DND-41 (cell line): ENCODE measurements around the gene CACUL1.
"Not testable (repeated sequence)": the region's sequence is repeated elsewhere in the genome, so short reads cannot be mapped to it uniquely, and the experiment has no call there.

Experiments
- ATAC-seq: fragments of 200-7000 bp; cut with Tn5 transposase; 3 replicates; pipeline ENCODE4 v1.9.1; 2021; ENCODE audit warnings: low read depth; ENCODE audit not compliant: insufficient read depth
- DNase-seq: peaks from one replicate; pipeline ENCODE4 v3.0.0-alpha.2; 2020
- H2AFZ ChIP-seq: 2 replicates; pipeline ENCODE4 v1.6.0; 2012; ENCODE audit warnings: low read depth, low read length
- H3K27ac ChIP-seq: 2 replicates; pipeline ENCODE4 v1.5.1; 2012; ENCODE audit warnings: low read length, inconsistent platforms
- H3K27me3 ChIP-seq: fragments of 200-600 bp; sonication (generic); 2 replicates; pipeline ENCODE4 v1.6.0; 2012; ENCODE audit warnings: low read length, mild to moderate bottlenecking, inconsistent platforms; ENCODE audit not compliant: insufficient read depth, poor library complexity
- H3K36me3 ChIP-seq: 2 replicates; pipeline ENCODE4 v1.5.1; 2012; ENCODE audit warnings: low read length, inconsistent platforms; ENCODE audit not compliant: insufficient read depth
- H3K4me1 ChIP-seq: 2 replicates; pipeline ENCODE4 v1.5.1; 2012; ENCODE audit warnings: mild to moderate bottlenecking, low read length; ENCODE audit not compliant: insufficient read depth
- H3K4me2 ChIP-seq: 2 replicates; pipeline ENCODE4 v1.6.0; 2012; ENCODE audit warnings: mild to moderate bottlenecking, moderate library complexity, low read length, inconsistent platforms; ENCODE audit not compliant: insufficient read depth
- H3K4me3 ChIP-seq, 2 experiments: fragments of 200-600 bp in 1 of 2; shearing (Covaris generic) in 1 of 2; 2 replicates each; pipeline ENCODE4 v1.5.1; 2012 to 2016; ENCODE audit warnings: inconsistent platforms in 2 of 2, low read length in 2 of 2, mild to moderate bottlenecking in 2 of 2, low read depth in 1 of 2, moderate library complexity in 1 of 2
- H3K79me2 ChIP-seq: 2 replicates; pipeline ENCODE4 v1.6.0; 2012; ENCODE audit warnings: low read length, inconsistent platforms; ENCODE audit not compliant: insufficient read depth
- H3K9ac ChIP-seq: 2 replicates; pipeline ENCODE4 v1.6.0; 2012; ENCODE audit warnings: low read depth, mild to moderate bottlenecking, inconsistent platforms, low read length, moderate library complexity
- H3K9me3 ChIP-seq: 2 replicates; pipeline ENCODE4 v1.5.1; 2012; ENCODE audit warnings: low read length, moderate library complexity, mild to moderate bottlenecking, inconsistent platforms; ENCODE audit not compliant: insufficient read depth, severe bottlenecking
- H4K20me1 ChIP-seq: 2 replicates; pipeline ENCODE4 v1.6.0; 2012; ENCODE audit warnings: low read length; ENCODE audit not compliant: insufficient read depth
- CTCF ChIP-seq: IDR thresholded peaks from 2 replicates; pipeline ENCODE4 v1.5.1; 2012; ENCODE audit warnings: borderline replicate concordance, low read length, moderate library complexity, mild to moderate bottlenecking; ENCODE audit not compliant: poor library complexity, severe bottlenecking; ENCODE audit errors: extremely low read depth
- EZH2 ChIP-seq: IDR thresholded peaks from 3 replicates; pipeline ENCODE4 v1.6.1; 2012; ENCODE audit warnings: borderline replicate concordance, low read depth, mild to moderate bottlenecking, moderate library complexity, low read length, inconsistent platforms; ENCODE audit not compliant: severe bottlenecking

CACUL1 gene

GRCh38 chr10:118783776-118784545 lies 29.2 kb upstream of the CACUL1 start:
- Histone ChIP-seq H3K9me3 (no peaks in the 10 kb centered on the region), H3K4me2 (no peak overlapping the region), H3K9ac (no peak overlapping the region), H2AFZ (no peak overlapping the region), H3K36me3 (no peaks in the 10 kb centered on the region), H3K79me2 (no peaks in the 10 kb centered on the region), H4K20me1 (no peaks in the 10 kb centered on the region), H3K27me3 (no peaks in the 10 kb centered on the region), H3K4me1 (peaks cover 21% of the 10 kb centered on the region), H3K4me3 (no peak overlapping the region), H3K27ac (no peak overlapping the region)
- DNase-seq: peak; percentile 44
- TF ChIP-seq CTCF: no peak
- TF ChIP-seq EZH2: no peak
- ATAC-seq: no peak

GRCh38 chr10:118782916-118783465 lies 28.2 kb upstream of the CACUL1 start:
- peaks cover 21% of the 10 kb centered on the region for H3K4me1 ChIP-seq
- not testable (repeated sequence) for H3K4me3 ChIP-seq, H3K27ac ChIP-seq, H4K20me1 ChIP-seq, H3K4me2 ChIP-seq, H3K9me3 ChIP-seq, H3K36me3 ChIP-seq, H3K9ac ChIP-seq, H2AFZ ChIP-seq, ATAC-seq, H3K27me3 ChIP-seq, DNase-seq, H3K79me2 ChIP-seq

GRCh38 chr10:118781541-118781940 lies 26.8 kb upstream of the CACUL1 start:
- TF ChIP-seq EZH2 (no peak), CTCF (no peak)
- Histone ChIP-seq H3K9me3 (no peaks in the 10 kb centered on the region), H3K27ac (no peak overlapping the region), H4K20me1 (no peaks in the 10 kb centered on the region), H3K36me3 (no peaks in the 10 kb centered on the region), H3K4me3 (no peak overlapping the region), H3K27me3 (no peaks in the 10 kb centered on the region), H2AFZ (no peak overlapping the region), H3K4me1 (peaks cover 17% of the 10 kb centered on the region), H3K9ac (no peak overlapping the region), H3K79me2 (no peaks in the 10 kb centered on the region), H3K4me2 (no peak overlapping the region)
- ATAC-seq (no peak), DNase-seq (no peak)

GRCh38 chr10:118778727-118779126 lies 24.0 kb upstream of the CACUL1 start:
- ATAC-seq: no peak
- Histone ChIP-seq H3K4me1 (no peaks in the 10 kb centered on the region), H3K9ac (no peak overlapping the region), H3K27me3 (no peaks in the 10 kb centered on the region), H3K9me3 (no peaks in the 10 kb centered on the region), H3K4me2 (no peak overlapping the region), H4K20me1 (no peaks in the 10 kb centered on the region), H3K36me3 (no peaks in the 10 kb centered on the region), H2AFZ (no peak overlapping the region), H3K4me3 (no peak overlapping the region), H3K27ac (no peak overlapping the region), H3K79me2 (no peaks in the 10 kb centered on the region)
- TF ChIP-seq CTCF (no peak), EZH2 (no peak)
- no peak for DNase-seq
